CD14-positive monocyte (primary cell): ENCODE measurements around the gene IGF2. TPM values are rescaled to one million over a fixed set of nuclear protein-coding genes. Genes with fewer than 3 reads are reported as not detected.

ENCODE experiments used
- DNase-seq, 3 donors: peaks; one replicate each; pipeline ENCODE4 v3.0.0-alpha.2; 2011 to 2022
- H2AFZ ChIP-seq: 2 replicates; pipeline ENCODE4 v1.6.0; 2012; ENCODE audit warnings: mild to moderate bottlenecking, low read depth, low read length, inconsistent platforms; ENCODE audit not compliant: insufficient read depth, poor library complexity, severe bottlenecking
- H3K27ac ChIP-seq, 2 donors: 1 replicate in 1 of 2; 2 replicates in 1 of 2; pipeline ENCODE4 v1.5.1; 2012 to 2013; ENCODE audit warnings: low read length in 2 of 2, control low read depth in 1 of 2, inconsistent platforms in 1 of 2, low read depth in 1 of 2, mild to moderate bottlenecking in 1 of 2
- H3K27me3 ChIP-seq, 2 donors: one replicate each; pipeline versions ENCODE4 v1.6.0 to v1.6.1; 2011 to 2013; ENCODE audit warnings: low read length in 2 of 2; ENCODE audit not compliant: control insufficient read depth in 2 of 2, insufficient read depth in 2 of 2
- H3K36me3 ChIP-seq, 2 donors: replicated peaks in 1 of 2; 1 replicate in 1 of 2; 2 replicates in 1 of 2; pipeline versions ENCODE4 v1.5.1 to v1.6.1; 2012 to 2013; ENCODE audit warnings: low read length in 2 of 2, control low read depth in 1 of 2, inconsistent platforms in 1 of 2, mild to moderate bottlenecking in 1 of 2; ENCODE audit not compliant: insufficient read depth in 2 of 2, control insufficient read depth in 1 of 2
- H3K4me1 ChIP-seq, 2 donors: 1 replicate in 1 of 2; 2 replicates in 1 of 2; pipeline versions ENCODE4 v1.5.1 to v1.6.1; 2012 to 2013; ENCODE audit warnings: low read length in 2 of 2, control low read depth in 1 of 2, inconsistent platforms in 1 of 2, mild to moderate bottlenecking in 1 of 2, moderate library complexity in 1 of 2; ENCODE audit not compliant: insufficient read depth in 2 of 2, control insufficient read depth in 1 of 2
- H3K4me2 ChIP-seq: replicated peaks from 2 replicates; pipeline ENCODE3; 2012; ENCODE audit warnings: low read length, moderate library complexity, mild to moderate bottlenecking; ENCODE audit not compliant: poor library complexity, severe bottlenecking; ENCODE audit errors: extremely low read depth
- H3K4me3 ChIP-seq, 3 experiments: fragments of 200-600 bp in 1 of 3; sonication (generic) in 1 of 3; replicated peaks in 1 of 3; 1 replicate in 2 of 3; 2 replicates in 1 of 3; pipeline ENCODE4 v1.5.1; 2011 to 2013; ENCODE audit warnings: low read length in 3 of 3, mild to moderate bottlenecking in 3 of 3, control low read depth in 2 of 3, low read depth in 2 of 3, inconsistent platforms in 1 of 3, moderate library complexity in 1 of 3
- H3K79me2 ChIP-seq: 2 replicates; pipeline ENCODE4 v1.6.0; 2012; ENCODE audit warnings: mild to moderate bottlenecking, control low read depth, inconsistent platforms, low read length, moderate library complexity; ENCODE audit not compliant: insufficient read depth
- H3K9ac ChIP-seq: 2 replicates; pipeline ENCODE4 v1.6.0; 2017; ENCODE audit warnings: low read length, mild to moderate bottlenecking; ENCODE audit not compliant: insufficient read depth, poor library complexity, severe bottlenecking
- H3K9me3 ChIP-seq, 2 donors: replicated peaks in 1 of 2; 1 replicate in 1 of 2; 2 replicates in 1 of 2; pipeline versions ENCODE4 v1.5.1 to v1.6.1; 2012 to 2013; ENCODE audit warnings: low read length in 2 of 2, control low read depth in 1 of 2; ENCODE audit not compliant: control insufficient read depth in 1 of 2, insufficient read depth in 1 of 2
- H4K20me1 ChIP-seq: 2 replicates; pipeline ENCODE4 v1.6.0; 2012; ENCODE audit warnings: mild to moderate bottlenecking, low read length, control low read depth, moderate library complexity; ENCODE audit not compliant: insufficient read depth
- H3K27ac Mint-ChIP-seq, 7 donors: one replicate each; pipeline ENCODE4 v1.8.0; 2020; ENCODE audit warnings: mild to moderate bottlenecking in 7 of 7, mixed read lengths in 7 of 7, moderate library complexity in 6 of 7, inconsistent platforms in 2 of 7
- H3K27me3 Mint-ChIP-seq, 3 donors: one replicate each; pipeline ENCODE4 v1.8.0; 2021 to 2022; ENCODE audit warnings: low read depth in 3 of 3, mild to moderate bottlenecking in 3 of 3, mixed read lengths in 3 of 3, moderate library complexity in 3 of 3, inconsistent platforms in 1 of 3
- H3K36me3 Mint-ChIP-seq, 2 donors: one replicate each; pipeline ENCODE4 v1.8.0; 2020; ENCODE audit warnings: mixed read lengths in 2 of 2, inconsistent platforms in 1 of 2, mild to moderate bottlenecking in 1 of 2
- H3K4me1 Mint-ChIP-seq: one replicate; pipeline ENCODE4 v1.8.0; 2020; ENCODE audit warnings: mild to moderate bottlenecking, mixed read lengths
- H3K4me3 Mint-ChIP-seq, 2 donors: one replicate each; pipeline ENCODE4 v1.8.0; 2020; ENCODE audit warnings: mild to moderate bottlenecking in 2 of 2, mixed read lengths in 2 of 2, moderate library complexity in 1 of 2
- H3K9me3 Mint-ChIP-seq, 7 donors: one replicate each; pipeline ENCODE4 v1.8.0; 2020 to 2022; ENCODE audit warnings: mixed read lengths in 7 of 7, mild to moderate bottlenecking in 6 of 7, moderate library complexity in 6 of 7, inconsistent platforms in 2 of 7
- CTCF ChIP-seq: fragments of 200-600 bp; IDR thresholded peaks from one replicate; pipeline ENCODE4 v1.8.0; 2022; ENCODE audit warnings: antibody characterized with exemption, mild to moderate bottlenecking
- WGBS: methylation state at CpG from one replicate; pipeline ENCODE4 v1.1.5; 2013; ENCODE audit warnings: missing lambda C conversion rate; ENCODE audit not compliant: insufficient coverage; 5-methylcytosine and 5-hydroxymethylcytosine counted together
- intact Hi-C, 2 donors: fragments of 100-400 bp; cut with micrococcal nuclease; formaldehyde crosslinking; loops; one replicate each; pipeline versions ENCODE4 v1.15.0 to v1.15.1; 2023
- polyA plus RNA-seq, 3 donors: library from polyadenylated mRNA; depleted of rRNA in 1 of 3; unstranded in 2 of 3; stranded (reverse) in 1 of 3; fragments of 300-500 nt in 2 of 3; fragments of >200 nt in 1 of 3; fragmentation: Illumina TruSeq in 2 of 3; gene quantifications; 1 replicate in 2 of 3; 2 replicates in 1 of 3; pipeline ENCODE4 v1.2.3, GENCODE V29; 2012 to 2021

IGF2 gene
- polyA plus RNA-seq, 3 donors = not detected

- no peaks in the 10 kb centered on the region for H4K20me1 ChIP-seq
- Mint-ChIP-seq H3K4me1 (no peaks in the 10 kb centered on the region), H3K27me3 (peaks cover 2 to 9% (median 7%) of the 10 kb centered on the region in 3 donors), H3K4me3 (no peak overlapping the region), H3K27ac (no peak overlapping the region), H3K9me3 (peaks cover 0 to 1% (median 0%) of the 10 kb centered on the region in 7 donors), H3K36me3 (no peaks in the 10 kb centered on the region)
- no peaks in the 10 kb centered on the region for H3K4me1 ChIP-seq
- H2AFZ ChIP-seq = no peak overlapping the region
- H3K9me3 ChIP-seq = no peaks in the 10 kb centered on the region
- H3K4me2 ChIP-seq = no peak overlapping the region
- intact Hi-C loops = loop anchor here in 1 of 2 donors (5.0 to 10.0 kb wide), 3 partner anchors 235 to 507 kb away; no protein-coding TSS in a partner anchor
- WGBS = 88% methylated on average over 19 of the region's 36 CpGs
- H3K9ac ChIP-seq = no peak overlapping the region
- DNase-seq = no peak
- no peak overlapping the region for H3K27ac ChIP-seq
- H3K79me2 ChIP-seq = no peaks in the 10 kb centered on the region
- no peaks in the 10 kb centered on the region for H3K36me3 ChIP-seq
- H3K27me3 ChIP-seq = no peaks in the 10 kb centered on the region
- no peak overlapping the region for H3K4me3 ChIP-seq
- no peak for TF ChIP-seq CTCF
These were observed 20.6 kb upstream of the IGF2 start for GRCh38 chr11:2159536-2160413.

- WGBS = 90% methylated on average over 3 of the region's 10 CpGs
- no peaks in the 10 kb centered on the region for H3K4me1 ChIP-seq
These were observed 19.8 kb upstream of the IGF2 start for GRCh38 chr11:2158966-2159365.

More at GRCh38 chr11:2158966-2159365, 19.8 kb upstream of the IGF2 start:
- no peak overlapping the region for H3K4me3 Mint-ChIP-seq
- Histone ChIP-seq H3K4me3 (no peak overlapping the region), H3K27me3 (no peaks in the 10 kb centered on the region), H3K36me3 (no peaks in the 10 kb centered on the region), H2AFZ (no peak overlapping the region), H3K27ac (no peak overlapping the region), H3K79me2 (no peaks in the 10 kb centered on the region), H4K20me1 (no peaks in the 10 kb centered on the region), H3K9ac (no peak overlapping the region), H3K9me3 (no peaks in the 10 kb centered on the region), H3K4me2 (no peak overlapping the region)
- peaks cover under 1% of the 10 kb centered on the region for H3K4me1 Mint-ChIP-seq
- no peak for TF ChIP-seq CTCF
- intact Hi-C loops = loop anchor here in 1 of 2 donors (5.0 to 10.0 kb wide), 3 partner anchors 234 to 507 kb away; no protein-coding TSS in a partner anchor
- H3K36me3 Mint-ChIP-seq = no peaks in the 10 kb centered on the region
- H3K27ac Mint-ChIP-seq = no peak overlapping the region
- H3K9me3 Mint-ChIP-seq = peaks cover 0 to 1% (median 0%) of the 10 kb centered on the region in 7 donors
- DNase-seq = no peak
- H3K27me3 Mint-ChIP-seq = peaks cover 2 to 11% (median 7%) of the 10 kb centered on the region in 3 donors
